Measurements from ENCODE around the gene TMEM9B.
"Not testable (repeated sequence)": the region's sequence is repeated elsewhere in the genome, so short reads cannot be mapped to it uniquely, and the experiment has no call there.

Gene TMEM9B

GRCh38 chr11:8971924-8972316, 7.7 kb upstream of the TMEM9B start:
- DNase-seq (ENCODE audit: low read depth): no peak

- DNase-seq (ENCODE audit: low read depth): no peak
Observed at GRCh38 chr11:8971196-8971923, 7.1 kb upstream of the TMEM9B start.

DNA sequence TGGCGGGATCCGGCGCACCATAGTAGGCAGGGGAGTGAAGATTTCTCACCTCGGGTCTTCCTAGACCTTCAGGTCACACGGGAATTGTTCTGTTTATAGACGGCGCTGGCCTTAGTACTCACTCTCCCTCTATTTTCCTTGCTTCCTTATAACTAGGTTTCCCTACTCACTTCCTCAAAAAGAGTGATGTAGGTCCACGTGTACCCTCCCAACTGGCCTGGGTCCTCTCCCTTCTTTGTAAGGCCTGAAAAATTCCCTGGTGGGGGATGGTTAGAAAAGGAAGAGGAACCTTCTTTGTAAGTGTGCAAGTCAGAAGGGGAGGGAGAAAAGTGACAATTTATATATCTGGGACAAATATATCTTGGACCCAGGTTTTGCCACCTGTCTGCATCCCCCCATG, 2.9 kb upstream of the TMEM9B start:
- DNase-seq (ENCODE audit: low read depth): no peak

GRCh38 chr11:8963569-8964323, 496 bp downstream of the TMEM9B start:
- DNase-seq (ENCODE audit: low read depth): peak; percentile 69

DNA sequence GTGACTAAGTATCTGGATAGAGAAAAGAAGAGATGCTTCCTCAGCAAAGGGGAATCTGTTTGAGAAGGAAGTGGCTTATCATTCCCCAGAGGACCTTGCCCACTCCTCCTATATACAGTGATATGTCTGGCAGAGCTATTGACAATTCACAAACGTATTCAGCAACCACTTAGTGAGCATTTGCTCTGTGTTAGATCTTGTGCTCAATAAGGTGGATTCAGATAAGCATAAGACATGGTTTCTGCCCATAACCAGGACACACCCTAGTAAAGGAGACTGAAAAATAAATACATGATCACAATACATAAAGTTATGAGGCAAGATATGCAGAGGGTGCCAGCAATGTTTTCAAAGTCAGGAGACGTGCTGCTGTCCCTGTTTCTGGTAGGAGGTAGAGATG, 1.4 kb downstream of the TMEM9B start:
- no peak for DNase-seq (ENCODE audit: low read depth)

DNA sequence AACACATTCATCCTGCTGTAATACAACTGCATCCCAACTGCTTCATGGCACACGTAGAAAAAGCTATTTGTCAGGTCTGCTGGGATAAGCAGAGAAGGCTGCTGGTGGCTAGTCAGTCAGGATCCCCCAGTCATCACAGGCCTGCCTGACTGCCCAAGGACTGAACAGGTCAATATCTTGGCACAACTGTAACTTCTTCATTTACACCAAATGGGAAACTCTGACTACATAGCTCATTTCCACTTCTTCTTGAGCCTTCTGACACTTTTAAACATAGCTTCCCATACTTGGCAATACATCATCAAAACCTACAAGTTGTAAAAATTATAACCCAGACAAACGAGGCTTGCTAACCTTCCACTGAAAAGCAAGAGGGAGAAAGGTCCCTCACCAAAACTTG, 2.8 kb downstream of the TMEM9B start:
- DNase-seq (ENCODE audit: low read depth): no peak

GRCh38 chr11:8959546-8960166, 4.6 kb downstream of the TMEM9B start:
- DNase-seq (ENCODE audit: low read depth): no peak

DNA sequence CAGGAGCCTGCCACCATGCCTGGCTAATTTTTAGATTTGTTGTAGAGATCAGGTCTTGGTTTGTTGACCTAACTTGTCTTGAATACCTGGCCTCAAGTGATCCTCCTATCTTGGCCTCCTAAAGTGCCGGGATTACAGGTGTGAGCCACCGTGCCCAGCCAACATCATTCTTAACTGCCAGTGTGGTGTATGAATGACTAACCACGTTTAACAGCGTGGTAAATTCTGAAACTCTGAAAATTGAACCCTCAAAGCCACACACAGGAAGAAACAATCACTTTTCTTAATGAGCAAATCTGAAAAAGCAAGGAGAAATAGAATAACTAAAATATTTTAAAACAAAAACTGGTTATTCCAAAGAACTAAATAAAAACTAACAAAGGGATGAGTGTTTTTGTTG, 7.4 kb downstream of the TMEM9B start:
- no peak for DNase-seq (ENCODE audit: low read depth)

DNA sequence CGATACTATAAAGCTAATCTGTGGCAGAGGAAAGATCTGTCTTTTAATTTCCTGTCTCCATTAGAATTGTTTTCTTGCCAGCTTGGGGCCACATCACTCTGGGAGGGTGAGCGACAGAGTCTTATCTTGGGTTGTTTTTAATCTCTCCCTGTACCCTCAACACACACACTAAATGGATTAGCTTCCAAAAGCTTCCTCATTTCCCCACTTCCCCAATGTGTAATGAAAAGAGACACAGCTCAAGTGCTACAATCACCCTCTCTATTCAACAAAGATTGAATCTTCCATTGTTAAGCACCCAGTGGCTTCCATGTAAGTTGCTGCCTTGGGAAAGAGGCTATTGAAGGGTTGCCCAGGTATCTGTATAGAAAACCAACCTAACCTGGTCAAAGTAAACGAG, 15.4 kb downstream of the TMEM9B start:
- no peak for DNase-seq (ENCODE audit: low read depth)

GRCh38 chr11:8947230-8947943, 16.9 kb downstream of the TMEM9B start:
- DNase-seq (ENCODE audit: low read depth): no peak

- no peak for DNase-seq (ENCODE audit: low read depth)
Observed at GRCh38 chr11:8942518-8943066, 21.6 kb downstream of the TMEM9B start, which contains the start of gene ASCL3. Gene ASCL3, minus strand, starts transcription at chr11:8943016. Its CDS starts 4,855 bp downstream, at chr11:8938161.

- no peak for DNase-seq (ENCODE audit: low read depth)
Observed at GRCh38 chr11:8941341-8942103, 22.7 kb downstream of the TMEM9B start.

- no peak for DNase-seq (ENCODE audit: low read depth)
Observed at GRCh38 chr11:8937659-8938058, 26.6 kb downstream of the TMEM9B start.

- DNase-seq (ENCODE audit: low read depth): no peak
Observed at GRCh38 chr11:8937159-8937558, 27.1 kb downstream of the TMEM9B start.

- not testable (repeated sequence) for DNase-seq (ENCODE audit: low read depth)
Observed at GRCh38 chr11:8935789-8936188, 28.5 kb downstream of the TMEM9B start.

- DNase-seq (ENCODE audit: low read depth): no peak
Observed at GRCh38 chr11:8934742-8935488, 29.3 kb downstream of the TMEM9B start.

DNA sequence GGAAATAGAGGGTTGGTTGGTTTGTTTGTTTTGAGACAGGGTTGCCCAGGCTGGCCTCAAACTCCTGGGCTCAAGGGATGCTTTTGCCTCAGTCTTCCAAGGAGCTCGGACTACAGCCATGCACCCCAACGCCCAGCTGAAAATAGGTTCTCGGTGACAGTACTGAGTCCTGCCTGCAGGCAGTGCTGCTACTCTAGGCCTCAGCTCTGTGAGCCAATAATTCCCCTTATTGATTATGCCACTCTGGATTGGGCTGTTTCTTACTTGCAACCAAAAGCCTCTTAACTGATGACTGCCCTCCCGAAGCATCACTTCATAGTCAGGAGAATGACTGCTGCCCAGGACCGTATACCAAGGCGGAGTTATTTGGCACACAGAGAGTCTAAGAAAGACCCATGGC, 30.3 kb downstream of the TMEM9B start:
- DNase-seq (ENCODE audit: low read depth): no peak

DNA sequence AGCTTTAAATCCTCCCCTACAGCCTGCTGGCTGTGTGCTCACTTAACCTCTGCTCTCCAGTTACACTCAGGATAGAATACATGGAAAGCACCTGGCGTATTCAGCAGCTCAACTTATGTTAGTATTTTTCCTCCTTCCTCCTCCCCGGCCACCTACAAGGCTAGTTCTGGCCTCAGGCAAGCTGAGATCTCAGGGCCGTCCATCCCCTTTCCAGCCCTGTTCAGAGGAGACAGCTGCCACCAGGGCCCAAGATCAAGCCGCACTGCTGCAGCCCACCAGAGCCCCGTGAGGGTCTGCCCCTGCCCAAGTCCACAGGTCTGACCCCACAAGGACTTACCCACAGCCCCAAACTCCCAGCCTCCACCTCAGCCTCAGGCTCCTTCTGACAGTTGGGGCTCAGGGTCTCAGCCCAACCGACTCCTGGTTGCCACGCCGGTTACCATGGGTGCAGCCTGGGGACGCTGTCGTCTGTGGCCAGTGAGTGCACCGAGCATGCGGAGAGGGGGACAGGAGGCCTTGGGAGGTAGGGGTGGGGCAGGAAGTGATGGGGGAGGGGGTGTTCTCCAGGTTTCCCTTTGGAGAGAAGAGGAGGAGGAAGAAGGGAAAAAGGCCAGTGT, 31.6 kb downstream of the TMEM9B start, which contains the start of gene C11orf16:
Gene C11orf16, minus strand, starts transcription at position 384 of the 617 bp plus-strand sequence. CDS start 639 bp downstream, outside the sequence.
- DNase-seq (ENCODE audit: low read depth): no peak

- DNase-seq (ENCODE audit: low read depth): no peak
Observed at GRCh38 chr11:8930456-8931175, 33.6 kb downstream of the TMEM9B start.

All from stimulated activated CD8-positive, alpha-beta memory T cell treated with anti-CD3 and anti-CD28 coated beads, Interleukin-12 subunit alpha, Interleukin-12 subunit beta, amount 100 ng/mL, for 4 hours (primary cell).